ENCODE results near the gene SGSM2.

SGSM2 gene

GRCh38 chr17:2399572-2400473, 62.5 kb downstream of the SGSM2 start:
- DNase-seq (ENCODE audit: low read depth in 2 of 2), result peak; percentile 73 to 77

DNA sequence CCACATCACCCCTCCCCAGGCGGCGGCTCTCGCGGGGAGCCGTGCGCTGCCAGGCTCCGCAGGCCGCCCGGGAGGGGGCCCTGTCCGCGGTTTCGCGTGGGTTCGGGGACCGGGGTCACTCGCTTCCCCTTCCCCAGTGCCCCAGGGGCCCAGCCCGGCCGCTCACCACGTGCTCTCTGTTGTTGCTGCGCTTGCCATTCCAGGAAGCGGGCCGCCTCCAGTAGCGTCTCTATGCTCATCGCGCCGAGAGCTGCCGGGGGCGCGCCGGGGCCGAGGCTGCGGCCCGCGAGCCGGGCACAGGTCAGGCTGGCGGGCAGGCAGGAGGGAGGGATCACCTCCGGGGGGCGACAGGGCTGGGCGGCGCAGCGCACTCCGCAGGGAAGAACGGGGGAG, 63.2 kb downstream of the SGSM2 start:
- peak in 1 of 2 donors; percentile 12 for DNase-seq (ENCODE audit: low read depth in 2 of 2)

DNA sequence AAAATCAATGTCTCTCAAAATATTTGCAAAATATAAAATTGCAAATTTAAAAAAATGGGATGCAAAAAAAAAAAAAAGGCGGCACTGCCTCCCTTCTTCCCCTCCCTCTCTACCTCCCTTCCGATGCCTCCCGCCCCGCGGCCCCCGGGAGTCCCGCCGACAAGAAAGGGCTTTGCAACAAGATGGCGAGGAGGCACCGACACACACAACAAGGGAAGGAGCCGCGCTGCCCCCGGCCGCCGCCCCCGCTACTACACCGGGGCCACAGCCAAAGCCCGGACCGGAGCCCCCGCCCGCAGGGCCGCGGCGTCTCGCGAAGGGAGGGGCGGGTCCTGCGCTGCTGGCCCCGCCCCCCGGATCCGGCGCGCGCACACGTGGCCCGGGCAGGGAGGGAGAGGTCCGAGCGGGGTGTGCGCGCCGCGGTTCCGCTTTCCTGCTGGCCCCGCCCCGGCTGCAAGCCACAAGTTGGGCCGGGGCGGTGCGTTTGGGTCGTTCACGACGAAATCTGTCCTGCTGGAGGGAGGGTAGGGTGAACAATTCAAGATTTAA, 63.6 kb downstream of the SGSM2 start, which contains the start of gene MNT:
Gene MNT, minus strand, starts transcription at position 184 of the 549 bp plus-strand sequence. CDS start 348 bp downstream, outside the sequence.
- peak; percentile 86 to 88 for DNase-seq (ENCODE audit: low read depth in 2 of 2)

DNA sequence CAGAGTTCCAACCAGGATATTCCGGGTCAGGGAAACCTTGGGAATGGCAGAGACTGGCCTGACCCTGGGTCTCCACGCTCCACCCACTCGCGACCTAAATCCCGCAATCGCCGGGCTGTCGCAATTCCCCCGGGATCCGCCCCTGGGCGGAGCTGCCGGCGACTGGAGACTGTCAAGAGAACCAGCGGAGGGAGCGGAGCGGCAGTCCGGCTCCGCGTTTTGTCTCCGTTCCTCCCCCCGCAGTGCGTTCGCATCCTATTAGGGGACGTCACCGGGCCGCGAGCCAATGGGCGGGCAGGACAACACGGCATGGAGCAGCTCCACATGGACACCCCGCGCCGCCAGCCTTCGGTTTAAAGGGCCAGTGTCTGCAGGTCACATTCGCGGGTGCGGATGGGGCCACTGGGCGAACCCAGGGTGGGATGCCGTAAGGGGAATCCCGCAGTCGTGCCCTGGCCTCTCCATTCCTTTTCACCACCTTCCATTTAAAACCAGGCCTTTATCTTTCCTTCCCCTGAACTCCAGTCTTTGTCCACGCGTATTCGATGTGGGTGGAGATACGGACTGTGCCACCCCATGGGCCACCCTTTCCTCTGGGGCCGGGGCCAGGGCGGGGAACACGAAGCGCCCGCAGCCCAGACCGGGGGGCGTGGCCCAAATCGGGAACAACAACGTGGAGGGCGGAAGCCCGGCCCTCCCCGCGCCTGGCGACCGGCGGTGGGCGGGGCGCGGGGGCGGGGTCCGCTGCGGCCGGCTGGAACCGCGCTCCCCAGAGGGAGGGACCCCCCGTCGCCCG, 64.3 kb downstream of the SGSM2 start:
- DNase-seq (ENCODE audit: low read depth in 2 of 2), result peak; percentile 98 to 99

- no peak for DNase-seq (ENCODE audit: low read depth in 2 of 2)
Measured at GRCh38 chr17:2402544-2402943, 65.2 kb downstream of the SGSM2 start.

DNA sequence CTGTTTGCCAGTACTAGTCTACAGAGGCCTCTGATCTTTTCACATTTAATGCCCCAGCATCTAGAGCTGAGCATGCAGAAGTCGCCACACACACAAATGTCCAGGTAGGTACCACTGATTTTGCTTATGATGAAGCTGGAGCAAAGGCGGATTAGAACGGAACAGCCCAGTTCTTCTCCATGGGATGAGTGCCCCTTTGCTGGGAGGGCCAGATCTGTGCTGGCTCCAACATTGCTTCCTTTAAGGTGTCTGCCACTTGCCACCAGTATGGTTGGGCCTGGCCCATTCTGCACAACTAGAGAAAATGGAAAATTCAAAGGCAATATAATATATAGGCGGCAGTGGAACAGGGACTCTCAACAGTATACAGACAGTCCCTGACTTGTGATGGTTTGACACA, 65.7 kb downstream of the SGSM2 start:
- DNase-seq (ENCODE audit: low read depth in 2 of 2), result no peak

- no peak for DNase-seq (ENCODE audit: low read depth in 2 of 2)
Measured at GRCh38 chr17:2405247-2405926, 68.1 kb downstream of the SGSM2 start.

GRCh38 chr17:2406271-2406902, 69.1 kb downstream of the SGSM2 start:
- no peak for DNase-seq (ENCODE audit: low read depth in 2 of 2)

GRCh38 chr17:2406903-2407790, 69.8 kb downstream of the SGSM2 start:
- no peak for DNase-seq (ENCODE audit: low read depth in 2 of 2)

- no peak for DNase-seq (ENCODE audit: low read depth in 2 of 2)
Measured at GRCh38 chr17:2410951-2411350, 73.7 kb downstream of the SGSM2 start.

DNA sequence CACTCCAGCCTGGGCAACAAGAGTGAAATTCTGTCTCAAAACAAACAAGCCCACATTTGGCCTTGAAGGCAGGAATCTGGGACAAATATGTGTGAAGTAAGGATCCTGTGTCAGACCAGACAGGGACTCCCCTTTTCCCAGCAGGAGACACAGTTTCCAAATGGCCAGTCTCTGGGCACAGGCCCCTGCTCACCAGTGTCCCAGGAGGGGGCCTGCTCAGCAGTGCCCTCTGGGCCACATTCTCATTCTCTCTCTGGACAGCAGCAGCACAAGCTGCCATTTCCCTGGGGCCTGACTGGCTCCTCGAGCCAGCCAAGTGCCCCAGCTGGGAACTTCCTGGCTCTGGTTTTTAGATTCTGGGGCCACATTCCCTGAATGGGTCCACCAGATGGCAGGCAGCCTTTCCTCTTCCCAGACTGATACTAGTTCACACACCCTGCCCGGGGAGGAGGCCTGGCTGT, 75.3 kb downstream of the SGSM2 start:
- DNase-seq (ENCODE audit: low read depth in 2 of 2), result no peak

- DNase-seq (ENCODE audit: low read depth in 2 of 2), result no peak
Measured at GRCh38 chr17:2414446-2415064, 77.3 kb downstream of the SGSM2 start.

- DNase-seq (ENCODE audit: low read depth in 2 of 2), result no peak
Measured at GRCh38 chr17:2415081-2415480, 77.8 kb downstream of the SGSM2 start.

- peak; percentile 79 to 88 for DNase-seq (ENCODE audit: low read depth in 2 of 2)
Measured at GRCh38 chr17:2416010-2416734, 78.9 kb downstream of the SGSM2 start.

DNA sequence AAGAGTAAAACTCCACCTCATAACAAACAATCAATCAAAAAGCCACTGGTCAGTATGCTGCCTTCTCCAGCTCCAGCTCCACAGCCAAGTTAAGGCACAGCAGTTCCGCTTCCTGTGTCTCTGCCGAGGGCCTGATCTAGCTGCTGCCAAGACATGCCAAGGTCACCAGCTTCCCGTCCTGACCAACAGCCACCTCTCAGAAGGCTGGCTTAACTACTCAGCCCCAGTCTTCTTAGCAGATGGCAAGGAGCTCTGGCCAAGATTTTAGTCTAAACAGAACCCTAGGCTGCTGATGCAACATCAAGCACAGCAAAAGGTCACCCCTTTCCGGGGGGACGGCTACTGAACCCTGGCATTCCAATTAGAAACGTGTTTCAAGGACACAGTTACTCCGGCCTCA, 81.3 kb downstream of the SGSM2 start:
- no peak for DNase-seq (ENCODE audit: low read depth in 2 of 2)

- DNase-seq (ENCODE audit: low read depth in 2 of 2), result no peak
Measured at GRCh38 chr17:2419486-2419885, 82.2 kb downstream of the SGSM2 start.

DNA sequence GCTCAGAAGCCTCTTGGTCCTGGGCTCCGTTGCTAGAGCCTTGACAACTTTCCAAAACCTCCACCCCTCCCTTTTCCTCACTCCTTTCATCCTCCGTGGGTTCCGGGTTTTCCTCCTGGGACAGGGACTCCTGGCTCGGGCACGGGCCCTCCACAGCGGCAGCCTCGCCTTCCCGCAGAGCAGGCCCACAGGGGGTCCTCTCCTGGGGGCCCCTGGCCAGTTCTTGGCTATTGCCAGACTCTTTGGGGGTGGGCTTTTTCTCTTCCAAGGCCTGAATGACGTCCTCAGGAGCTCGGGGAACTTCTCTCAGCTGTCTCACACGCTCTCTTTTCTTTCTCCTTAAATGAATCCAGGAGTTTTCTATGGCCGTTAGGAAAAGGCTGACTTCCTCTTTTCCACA, 82.9 kb downstream of the SGSM2 start:
- no peak for DNase-seq (ENCODE audit: low read depth in 2 of 2)

GRCh38 chr17:2421315-2422147, 84.2 kb downstream of the SGSM2 start:
- no peak for DNase-seq (ENCODE audit: low read depth in 2 of 2)

All from stimulated activated CD8-positive, alpha-beta memory T cell treated with anti-CD3 and anti-CD28 coated beads, Interleukin-7, amount 100 ng/mL, for 1 hour (primary cell).